ENCODE data around the gene ZNF81.
"Not testable (repeated sequence)": the region's sequence is repeated elsewhere in the genome, so short reads cannot be mapped to it uniquely, and the experiment has no call there.

Gene ZNF81

GRCh38 chrX:47836164-47837072 is at the start of gene ZNF81:
ZNF81 (plus strand) TSS chrX:47836902; CDS start chrX:47846268, 9,366 bp downstream.
- DNase-seq = peak; percentile 91

- no peak for DNase-seq
These were observed 40.2 kb upstream of the ZNF81 start for GRCh38 chrX:47796433-47796906.

GRCh38 chrX:47797084-47797483 is 39.6 kb upstream of the ZNF81 start:
- no peak for DNase-seq

- no peak for DNase-seq
These were observed 37.8 kb upstream of the ZNF81 start for GRCh38 chrX:47798861-47799260.

GRCh38 chrX:47802589-47802988 is 34.1 kb upstream of the ZNF81 start:
- DNase-seq = peak; percentile 10

- not testable (repeated sequence) for DNase-seq
These were observed 33.6 kb upstream of the ZNF81 start for GRCh38 chrX:47803103-47803502.

GRCh38 chrX:47804315-47804714 is 32.4 kb upstream of the ZNF81 start:
- no peak for DNase-seq

- not testable (repeated sequence) for DNase-seq
These were observed 30.9 kb upstream of the ZNF81 start for GRCh38 chrX:47805844-47806243.

GRCh38 chrX:47806415-47807271 is 30.1 kb upstream of the ZNF81 start:
- DNase-seq = not testable (repeated sequence)

GRCh38 chrX:47807272-47807538 is 29.5 kb upstream of the ZNF81 start:
- not testable (repeated sequence) for DNase-seq

GRCh38 chrX:47807548-47807947 is 29.2 kb upstream of the ZNF81 start:
- DNase-seq = no peak

- DNase-seq = no peak
These were observed 27.6 kb upstream of the ZNF81 start for GRCh38 chrX:47808904-47809788.

GRCh38 chrX:47814851-47815250 is 21.9 kb upstream of the ZNF81 start:
- no peak for DNase-seq

GRCh38 chrX:47815901-47816845 is 20.5 kb upstream of the ZNF81 start:
- DNase-seq = no peak

- DNase-seq = no peak
These were observed 19.3 kb upstream of the ZNF81 start for GRCh38 chrX:47817421-47817820.

GRCh38 chrX:47817897-47818296 is 18.8 kb upstream of the ZNF81 start:
- no peak for DNase-seq

GRCh38 chrX:47828984-47829383 is 7.7 kb upstream of the ZNF81 start:
- no peak for DNase-seq

GRCh38 chrX:47831788-47832187 is 4.9 kb upstream of the ZNF81 start:
- DNase-seq = peak; percentile 11

GRCh38 chrX:47838361-47838760 is 1.7 kb downstream of the ZNF81 start:
- no peak for DNase-seq

GRCh38 chrX:47840111-47840510 is 3.4 kb downstream of the ZNF81 start:
- no peak for DNase-seq

- DNase-seq = no peak
These were observed 6.7 kb downstream of the ZNF81 start for GRCh38 chrX:47843363-47843762.

GRCh38 chrX:47844117-47844516 is 7.4 kb downstream of the ZNF81 start:
- no peak for DNase-seq

Data from NCI-H1694 treated with DMSO at 0.1 percent for 48 hours (cell line).